Measurements from ENCODE around the gene BEND6.

BEND6 gene

DNA sequence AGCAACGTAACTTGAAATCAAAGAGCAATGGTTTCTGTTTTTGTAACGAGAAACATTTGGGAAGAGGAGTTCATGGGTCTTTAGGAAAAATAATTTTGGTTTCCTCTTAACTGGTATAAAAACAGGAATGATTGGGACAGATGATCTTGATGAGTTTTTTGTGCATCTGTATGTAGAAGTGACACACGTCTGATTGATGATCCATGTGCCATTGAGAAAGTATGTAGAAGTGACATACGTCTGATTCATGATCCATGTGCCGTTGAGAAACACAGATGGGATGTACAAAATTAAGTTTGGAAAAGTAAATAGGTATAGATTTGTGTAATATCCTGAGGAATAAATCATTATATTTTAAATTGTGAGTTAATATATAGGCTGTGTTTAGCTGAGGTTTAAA lies 93.7 kb downstream of the BEND6 start:
- no peak for DNase-seq
- peak overlapping the region; percentile 47 for H3K4me3 ChIP-seq (ENCODE audit: low read depth, low read length)

DNA sequence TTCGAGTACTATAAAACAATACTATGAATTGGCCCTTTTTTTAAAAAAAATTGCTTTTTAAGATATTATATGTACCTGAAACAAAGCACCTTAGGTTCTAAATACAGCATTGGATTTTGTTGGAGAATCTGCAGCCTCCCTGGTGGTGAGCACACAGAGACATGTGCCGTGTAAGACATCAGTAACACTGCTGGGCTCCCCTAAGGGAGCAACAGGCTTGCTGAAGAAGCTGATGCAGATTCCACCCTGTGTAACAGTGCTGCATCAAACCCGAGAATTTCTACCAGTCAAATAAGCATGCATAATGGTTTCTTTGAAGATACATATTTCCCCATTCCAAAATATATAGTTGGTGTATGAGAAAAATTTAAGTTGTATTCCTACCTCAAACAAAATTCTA lies 108.9 kb downstream of the BEND6 start:
- no peak for DNase-seq
- Histone ChIP-seq H3K9me3 (no peaks in the 10 kb centered on the region), H3K27me3 (no peaks in the 10 kb centered on the region), H3K36me3 (peaks cover 17% of the 10 kb centered on the region), H3K4me3 (ENCODE audit: low read depth, low read length) (no peak overlapping the region), H3K4me1 (no peaks in the 10 kb centered on the region)
- TF ChIP-seq, protein P1, sequence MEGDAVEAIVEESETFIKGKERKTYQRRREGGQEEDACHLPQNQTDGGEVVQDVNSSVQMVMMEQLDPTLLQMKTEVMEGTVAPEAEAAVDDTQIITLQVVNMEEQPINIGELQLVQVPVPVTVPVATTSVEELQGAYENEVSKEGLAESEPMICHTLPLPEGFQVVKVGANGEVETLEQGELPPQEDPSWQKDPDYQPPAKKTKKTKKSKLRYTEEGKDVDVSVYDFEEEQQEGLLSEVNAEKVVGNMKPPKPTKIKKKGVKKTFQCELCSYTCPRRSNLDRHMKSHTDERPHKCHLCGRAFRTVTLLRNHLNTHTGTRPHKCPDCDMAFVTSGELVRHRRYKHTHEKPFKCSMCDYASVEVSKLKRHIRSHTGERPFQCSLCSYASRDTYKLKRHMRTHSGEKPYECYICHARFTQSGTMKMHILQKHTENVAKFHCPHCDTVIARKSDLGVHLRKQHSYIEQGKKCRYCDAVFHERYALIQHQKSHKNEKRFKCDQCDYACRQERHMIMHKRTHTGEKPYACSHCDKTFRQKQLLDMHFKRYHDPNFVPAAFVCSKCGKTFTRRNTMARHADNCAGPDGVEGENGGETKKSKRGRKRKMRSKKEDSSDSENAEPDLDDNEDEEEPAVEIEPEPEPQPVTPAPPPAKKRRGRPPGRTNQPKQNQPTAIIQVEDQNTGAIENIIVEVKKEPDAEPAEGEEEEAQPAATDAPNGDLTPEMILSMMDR (IDR thresholded peaks at IDR 0.05; ENCODE audit: low read depth, low read length), result no peak

More for the DNA sequence above, 93.7 kb downstream of the BEND6 start:
- peaks cover 7% of the 10 kb centered on the region; the same call in 1 of the 2 replicates for H3K4me1 ChIP-seq
- no peaks in the 10 kb centered on the region for H3K27me3 ChIP-seq
- TF ChIP-seq, protein P1 (IDR thresholded peaks at IDR 0.05; ENCODE audit: low read depth, low read length), result no peak
- peaks cover 51% of the 10 kb centered on the region for H3K36me3 ChIP-seq
- no peaks in the 10 kb centered on the region for H3K9me3 ChIP-seq

DNA sequence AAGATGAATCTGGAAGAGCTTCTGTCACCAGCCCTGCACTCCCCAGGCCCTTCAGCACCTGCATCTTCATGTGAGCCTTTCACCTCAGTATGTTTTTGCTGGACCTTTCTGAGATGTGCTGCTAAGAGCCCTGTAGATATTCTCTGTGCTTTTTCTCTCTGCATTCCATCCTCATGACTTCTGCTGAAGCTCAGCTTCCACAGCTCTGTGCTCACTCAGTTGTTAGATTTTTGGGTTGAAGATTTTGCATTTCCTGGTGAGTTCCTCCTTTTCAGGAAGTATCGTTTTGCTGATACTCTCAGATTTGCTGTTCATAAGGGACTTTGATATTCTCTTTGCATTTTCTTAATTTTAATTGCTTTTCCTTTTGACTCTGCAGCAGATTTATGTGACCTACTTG lies 109.9 kb downstream of the BEND6 start:
- Histone ChIP-seq H3K36me3 (peaks cover 14% of the 10 kb centered on the region), H3K4me3 (ENCODE audit: low read depth, low read length) (no peak overlapping the region), H3K27me3 (no peaks in the 10 kb centered on the region), H3K4me1 (no peaks in the 10 kb centered on the region), H3K9me3 (no peaks in the 10 kb centered on the region)
- TF ChIP-seq, protein P1 (IDR thresholded peaks at IDR 0.05; ENCODE audit: low read depth, low read length), result no peak
- no peak for DNase-seq

DNA sequence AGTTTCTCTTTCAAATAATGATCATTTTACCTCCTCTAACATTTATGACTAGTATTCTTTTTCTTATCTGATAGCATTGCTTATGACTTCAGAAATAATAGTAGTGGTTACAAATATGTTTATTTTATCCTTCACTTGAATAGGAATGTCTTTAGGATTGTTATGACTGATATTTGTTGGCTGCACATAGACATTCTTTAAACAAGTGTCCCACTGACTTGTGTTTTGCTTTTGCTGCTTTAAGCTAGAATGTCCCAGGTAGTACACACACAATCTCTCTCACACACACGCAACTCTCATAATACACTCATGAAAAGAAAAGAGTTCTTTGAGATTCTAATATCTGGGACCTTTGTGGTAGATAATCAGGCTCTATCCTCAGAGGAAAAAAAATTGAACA lies 113.2 kb downstream of the BEND6 start:
- Histone ChIP-seq H3K4me3 (ENCODE audit: low read depth, low read length) (no peak overlapping the region), H3K9me3 (no peaks in the 10 kb centered on the region), H3K4me1 (no peaks in the 10 kb centered on the region), H3K36me3 (no peaks in the 10 kb centered on the region; the same call in none of the 2 replicates), H3K27me3 (no peaks in the 10 kb centered on the region)
- no peak for DNase-seq
- TF ChIP-seq, protein P1 (IDR thresholded peaks at IDR 0.05; ENCODE audit: low read depth, low read length), result no peak

DNA sequence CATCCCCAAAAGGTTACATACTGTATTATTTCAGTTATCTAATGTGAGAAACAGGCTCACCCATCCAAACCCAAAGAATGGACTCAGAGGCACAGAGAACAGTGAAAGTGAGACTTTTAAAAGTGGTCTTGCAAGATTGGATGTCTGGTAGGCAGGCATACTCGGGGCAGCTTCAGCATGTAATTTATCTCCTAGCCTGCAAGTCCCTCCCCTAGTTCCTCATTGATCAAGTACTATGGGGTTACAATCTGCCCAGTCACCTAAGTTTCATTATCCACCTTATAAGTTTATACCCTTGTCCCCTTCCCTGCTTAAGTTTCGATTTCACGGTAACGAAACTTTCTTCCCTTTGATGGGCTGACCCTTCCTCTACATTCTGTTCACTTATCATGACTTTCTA lies 114.3 kb downstream of the BEND6 start:
- DNase-seq, result no peak
- TF ChIP-seq, protein P1 (IDR thresholded peaks at IDR 0.05; ENCODE audit: low read depth, low read length), result no peak
- Histone ChIP-seq H3K9me3 (no peaks in the 10 kb centered on the region), H3K4me1 (no peaks in the 10 kb centered on the region), H3K36me3 (no peaks in the 10 kb centered on the region; the same call in none of the 2 replicates), H3K27me3 (no peaks in the 10 kb centered on the region), H3K4me3 (ENCODE audit: low read depth, low read length) (no peak overlapping the region)

DNA sequence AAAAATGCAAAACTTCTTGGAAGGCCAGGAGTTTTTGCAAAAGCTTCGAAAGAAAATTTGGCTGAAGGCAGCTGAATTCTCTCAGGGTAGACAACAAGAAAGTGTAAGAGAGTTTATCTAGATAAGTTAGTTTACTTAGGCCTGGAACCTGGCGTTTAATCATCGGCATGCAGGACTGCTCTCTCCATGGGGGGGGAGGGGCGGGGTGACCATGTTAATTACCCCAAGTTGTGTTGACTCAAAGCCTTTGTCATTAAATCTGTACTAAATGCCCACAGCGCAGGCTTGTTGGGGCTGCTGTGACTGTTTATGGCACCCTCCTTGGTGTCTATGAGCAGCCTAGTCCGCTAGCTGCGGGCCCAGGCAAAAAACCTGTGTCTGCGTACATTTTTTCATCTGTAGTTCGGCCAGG lies 115.0 kb downstream of the BEND6 start:
- Histone ChIP-seq H3K9me3 (no peaks in the 10 kb centered on the region), H3K4me3 (ENCODE audit: low read depth, low read length) (no peak overlapping the region), H3K36me3 (no peaks in the 10 kb centered on the region; the same call in none of the 2 replicates), H3K4me1 (no peaks in the 10 kb centered on the region), H3K27me3 (no peaks in the 10 kb centered on the region)
- TF ChIP-seq, protein P1 (IDR thresholded peaks at IDR 0.05; ENCODE audit: low read depth, low read length), result no peak
- DNase-seq, result no peak

All from BE2C (cell line).